SK-N-SH (cell line): ENCODE data around the gene C3orf70.

Experiments
- TF ChIP-seq, protein P1 (sequence below): fragments of 200-600 bp; sonication (generic); IDR thresholded peaks from 2 replicates; pipeline ENCODE4 v1.6.1; 2017; ENCODE audit warnings: antibody characterized with exemption, mild to moderate bottlenecking, moderate library complexity
- TF ChIP-seq, protein P2 (sequence below): fragments of 150-350 bp; IDR thresholded peaks from 2 replicates; pipeline ENCODE4 v1.6.1; 2016; ENCODE audit warnings: mild to moderate bottlenecking, low read depth, low read length

DNA sequence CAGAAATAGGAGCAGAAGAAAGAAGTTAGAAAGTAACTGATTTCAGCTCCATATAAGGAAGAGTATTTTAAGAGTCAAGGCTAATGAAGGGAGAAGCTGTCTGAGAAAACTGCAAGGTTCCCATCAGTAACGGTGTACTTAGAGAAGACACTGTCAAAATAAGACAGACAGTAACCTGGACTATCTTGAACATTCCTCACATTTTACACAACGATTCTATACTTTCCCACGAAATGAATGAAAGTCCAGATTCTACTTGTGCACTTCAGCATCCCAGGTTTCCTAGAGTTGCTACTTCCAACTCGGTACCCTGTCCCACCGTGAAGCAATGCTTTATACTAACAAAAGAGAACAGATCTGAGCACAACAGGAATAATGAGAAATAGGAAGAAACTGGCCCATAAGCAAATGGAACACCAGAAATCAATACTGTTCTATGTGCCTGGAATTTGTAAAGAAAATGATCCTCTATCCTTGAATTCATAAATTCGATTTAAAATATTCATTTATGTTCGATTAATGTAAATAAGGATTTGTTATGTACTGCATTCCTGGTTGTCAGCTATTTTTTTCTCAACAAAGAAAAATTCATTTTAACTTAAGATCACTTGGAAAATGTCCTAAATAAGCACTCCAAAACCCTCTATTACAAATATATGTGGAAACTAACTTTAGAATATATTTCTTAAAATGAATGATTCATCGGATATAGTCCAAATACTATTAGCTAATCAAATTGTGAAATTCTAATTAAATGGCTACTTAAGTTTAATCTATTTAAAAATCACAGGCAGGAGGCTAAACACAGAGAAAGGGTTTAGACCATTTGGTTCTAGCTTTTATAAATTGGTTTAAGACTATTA lies 1.5 kb downstream of the C3orf70 start:
- TF ChIP-seq, protein P1, sequence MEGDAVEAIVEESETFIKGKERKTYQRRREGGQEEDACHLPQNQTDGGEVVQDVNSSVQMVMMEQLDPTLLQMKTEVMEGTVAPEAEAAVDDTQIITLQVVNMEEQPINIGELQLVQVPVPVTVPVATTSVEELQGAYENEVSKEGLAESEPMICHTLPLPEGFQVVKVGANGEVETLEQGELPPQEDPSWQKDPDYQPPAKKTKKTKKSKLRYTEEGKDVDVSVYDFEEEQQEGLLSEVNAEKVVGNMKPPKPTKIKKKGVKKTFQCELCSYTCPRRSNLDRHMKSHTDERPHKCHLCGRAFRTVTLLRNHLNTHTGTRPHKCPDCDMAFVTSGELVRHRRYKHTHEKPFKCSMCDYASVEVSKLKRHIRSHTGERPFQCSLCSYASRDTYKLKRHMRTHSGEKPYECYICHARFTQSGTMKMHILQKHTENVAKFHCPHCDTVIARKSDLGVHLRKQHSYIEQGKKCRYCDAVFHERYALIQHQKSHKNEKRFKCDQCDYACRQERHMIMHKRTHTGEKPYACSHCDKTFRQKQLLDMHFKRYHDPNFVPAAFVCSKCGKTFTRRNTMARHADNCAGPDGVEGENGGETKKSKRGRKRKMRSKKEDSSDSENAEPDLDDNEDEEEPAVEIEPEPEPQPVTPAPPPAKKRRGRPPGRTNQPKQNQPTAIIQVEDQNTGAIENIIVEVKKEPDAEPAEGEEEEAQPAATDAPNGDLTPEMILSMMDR: no peak
- TF ChIP-seq, protein P2, sequence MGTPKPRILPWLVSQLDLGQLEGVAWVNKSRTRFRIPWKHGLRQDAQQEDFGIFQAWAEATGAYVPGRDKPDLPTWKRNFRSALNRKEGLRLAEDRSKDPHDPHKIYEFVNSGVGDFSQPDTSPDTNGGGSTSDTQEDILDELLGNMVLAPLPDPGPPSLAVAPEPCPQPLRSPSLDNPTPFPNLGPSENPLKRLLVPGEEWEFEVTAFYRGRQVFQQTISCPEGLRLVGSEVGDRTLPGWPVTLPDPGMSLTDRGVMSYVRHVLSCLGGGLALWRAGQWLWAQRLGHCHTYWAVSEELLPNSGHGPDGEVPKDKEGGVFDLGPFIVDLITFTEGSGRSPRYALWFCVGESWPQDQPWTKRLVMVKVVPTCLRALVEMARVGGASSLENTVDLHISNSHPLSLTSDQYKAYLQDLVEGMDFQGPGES: no peak
